ENCODE data around the gene CMIP. TPM values are rescaled to one million over a fixed set of nuclear protein-coding genes. Genes with fewer than 3 reads are reported as not detected.

The CMIP gene
- total RNA-seq, 1 experiment from 2014 or later = 48.2 TPM

GRCh38 chr16:81455720-81456494 lies 11.3 kb downstream of the CMIP start:
- Histone ChIP-seq H3K4me2 (ENCODE audit: insufficient read depth, insufficient read length, low read length) (no peak overlapping the region), H4K8ac (replicated peaks; ENCODE audit: insufficient read length, low read depth, low read length) (no peak overlapping the region), H2BK12ac (ENCODE audit: insufficient read length, low read depth, low read length) (no peak overlapping the region), H3K79me2 (ENCODE audit: insufficient read depth, low read length) (peaks cover 50% of the 10 kb centered on the region; the same call in 1 of the 2 replicates), H3K27me3 (ENCODE audit: insufficient read depth, low read length) (no peaks in the 10 kb centered on the region), H3K23me2 (ENCODE audit: insufficient read length, low read depth, low read length, poor library complexity, severe bottlenecking) (no peaks in the 10 kb centered on the region), H3K9me3 (ENCODE audit: control insufficient read depth, low read depth, low read length) (no peaks in the 10 kb centered on the region), H4K91ac (ENCODE audit: insufficient read length, low read depth, low read length) (no peak overlapping the region), H3K27ac (ENCODE audit: insufficient read length, low read depth, low read length) (no peak overlapping the region), H3K23ac (ENCODE audit: insufficient read length, low read depth, low read length) (no peak overlapping the region), H3K14ac (ENCODE audit: insufficient read depth, low read length) (no peak overlapping the region), H3K4ac (ENCODE audit: low read depth, low read length) (no peak overlapping the region), H4K20me1 (ENCODE audit: control insufficient read depth, insufficient read depth, insufficient read length) (peaks cover 2% of the 10 kb centered on the region), H3K9ac (ENCODE audit: extremely low read depth, insufficient read length, low read length) (no peak overlapping the region), H2BK20ac (ENCODE audit: low read depth, low read length, poor library complexity, severe bottlenecking) (no peak overlapping the region), H2AK5ac (ENCODE audit: insufficient read length, low read length) (no peak overlapping the region), H3K4me1 (ENCODE audit: insufficient read depth, low read length) (peaks cover 13% of the 10 kb centered on the region; the same call in 1 of the 2 replicates), H2BK120ac (ENCODE audit: low read depth, low read length, poor library complexity, severe bottlenecking) (no peak overlapping the region), H3K79me1 (ENCODE audit: insufficient read depth, low read depth, low read length, poor library complexity, severe bottlenecking) (no peaks in the 10 kb centered on the region), H2BK15ac (ENCODE audit: low read depth, low read length) (no peak overlapping the region), H2AFZ (ENCODE audit: low read length) (no peak overlapping the region), H3K56ac (ENCODE audit: insufficient read length, low read depth, low read length) (no peak overlapping the region), H3K18ac (ENCODE audit: insufficient read length, low read depth, low read length) (no peak overlapping the region), H4K5ac (ENCODE audit: insufficient read length, low read depth, low read length) (no peak overlapping the region), H2BK5ac (ENCODE audit: insufficient read length, low read length) (no peak overlapping the region), H3T11ph (ENCODE audit: low read length) (no peak overlapping the region)
- no peaks in the 10 kb centered on the region; the same call in 1 of the 2 replicates for H3K27me3 Mint-ChIP-seq (ENCODE audit: low read depth)
- no peak for DNase-seq
- WGBS (ENCODE audit: extremely low coverage, insufficient read length, low lambda C conversion rate) = no CpG with 5 or more reads among the region's 17 CpGs
- H3K9me3 Mint-ChIP-seq = no peaks in the 10 kb centered on the region
- H3K36me3 Mint-ChIP-seq (ENCODE audit: insufficient read depth in 1 of 3, low read depth in 3 of 3) = peaks cover 14 to 30% (median 29%) of the 10 kb centered on the region in 3 experiments
- H3K27ac Mint-ChIP-seq = peak overlapping the region; percentile 46 to 91 (median 86); a peak in 5 of 7 replicates
- no peak overlapping the region for H3K4me3 Mint-ChIP-seq
- no peak for TF ChIP-seq CTCF (conservative IDR thresholded peaks at IDR 0.05)
- H3K4me1 Mint-ChIP-seq = peaks cover 55 to 65% of the 10 kb centered on the region in 2 experiments

Data from H9 (cell line).